Vein endothelial cell (primary cell): Measurements from ENCODE around the gene CD99L2. TPM values are rescaled to one million over a fixed set of nuclear protein-coding genes. Genes with fewer than 3 reads are reported as not detected.

Experiments used
- total RNA-seq: library from RNA; depleted of rRNA; stranded (reverse); fragments of >200 nt; gene quantifications from 2 replicates; pipeline ENCODE4 v1.2.3, GENCODE V29; 2012

The CD99L2 gene, protein sequence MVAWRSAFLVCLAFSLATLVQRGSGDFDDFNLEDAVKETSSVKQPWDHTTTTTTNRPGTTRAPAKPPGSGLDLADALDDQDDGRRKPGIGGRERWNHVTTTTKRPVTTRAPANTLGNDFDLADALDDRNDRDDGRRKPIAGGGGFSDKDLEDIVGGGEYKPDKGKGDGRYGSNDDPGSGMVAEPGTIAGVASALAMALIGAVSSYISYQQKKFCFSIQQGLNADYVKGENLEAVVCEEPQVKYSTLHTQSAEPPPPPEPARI
- total RNA-seq, result 48.3 and 60.1 TPM in 2 replicates

DNA sequence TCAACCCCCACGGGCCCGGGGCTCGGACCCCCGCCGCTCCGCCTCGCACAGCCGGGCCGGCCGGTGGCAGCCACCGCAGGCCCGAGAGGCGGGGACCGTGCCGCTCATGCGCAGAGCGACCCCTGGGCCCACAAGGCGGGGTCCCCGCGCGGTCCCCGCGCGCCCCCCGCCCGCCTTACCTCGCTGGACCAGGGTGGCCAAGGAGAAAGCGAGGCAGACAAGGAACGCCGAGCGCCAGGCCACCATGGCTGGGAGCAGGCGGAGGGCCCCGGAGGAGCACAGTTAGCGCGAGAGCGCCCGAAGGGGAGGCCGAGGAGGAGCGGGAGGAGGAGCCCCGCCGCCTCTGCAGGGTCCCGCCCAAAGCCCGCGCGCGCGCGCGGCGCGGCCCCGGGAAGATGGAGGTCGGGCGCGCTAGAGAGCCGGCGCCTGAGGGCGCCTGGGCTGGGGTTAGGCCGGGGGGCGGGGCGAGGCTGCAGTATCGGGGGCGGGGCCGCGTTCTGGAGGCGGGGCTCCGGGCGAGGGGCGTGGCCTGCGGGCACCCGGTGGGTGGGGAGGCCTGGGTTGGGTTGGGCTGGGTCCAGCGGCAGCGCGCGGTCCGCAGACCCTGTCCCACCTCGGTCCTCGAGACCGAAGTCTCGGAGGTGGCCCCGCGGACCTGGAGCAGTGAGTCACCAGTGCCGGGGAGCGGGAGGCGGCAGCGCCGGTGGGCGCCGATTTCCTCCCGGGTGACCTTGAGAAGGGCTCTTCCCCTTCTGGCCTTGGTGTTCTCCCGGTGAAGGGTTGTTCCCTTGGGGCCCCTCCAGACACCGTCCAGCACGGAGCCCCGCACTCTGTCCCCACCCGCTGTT lies at the start of gene CD99L2:
CD99L2 (minus strand) TSS at position 326 of the 848 bp plus-strand sequence; CDS start at position 246, 80 bp downstream.

Other genes starting within 250 kb of the CD99L2 start
- gene MTMR1, start 205.3 kb downstream of the CD99L2 start, total RNA-seq, result 18.1 and 19.6 TPM in 2 replicates
- gene HMGB3, start 84.7 kb upstream of the CD99L2 start, total RNA-seq, result 17.0 and 28.4 TPM in 2 replicates